IMR-90 (cell line): ENCODE data around the gene SEPTIN5. TPM values are rescaled to one million over a fixed set of nuclear protein-coding genes. Genes with fewer than 3 reads are reported as not detected.

Experiments
- ATAC-seq: fragments of 200-7000 bp; cut with Tn5 transposase; 2 replicates; pipeline ENCODE4 v1.9.1; 2020; ENCODE audit warnings: low read depth, mild to moderate bottlenecking, moderate library complexity
- BruUV-seq: library from RNA; stranded (reverse); fragments of 400-500 nt; replicated peaks from 2 replicates; lab custom pipeline; 2021; lab: Mats Ljungman, UMichigan
- CTCF ChIA-PET: fragments of 300-600 bp; formaldehyde crosslinking; extraction: SDS; loops from one replicate; lab custom pipeline; 2021; ENCODE audit warnings: antibody characterized with exemption; lab: Yijun Ruan, JAX
- POLR2A ChIA-PET: fragments of 300-600 bp; sonication (Branson Sonifier 250); formaldehyde crosslinking; loops from one replicate; lab custom pipeline; 2022; ENCODE audit warnings: antibody characterized with exemption; ENCODE audit not compliant: unreplicated experiment; lab: Charles Lee
- DNase-seq: peaks from one replicate; pipeline ENCODE4 v3.0.0; 2013
- H2AFZ ChIP-seq: replicated peaks from 2 replicates; pipeline ENCODE3; 2013; ENCODE audit warnings: low read length, mild to moderate bottlenecking; ENCODE audit not compliant: poor library complexity
- H2AK5ac ChIP-seq: 2 replicates; pipeline ENCODE4 v1.6.1; 2013; ENCODE audit warnings: low read depth, low read length, inconsistent platforms
- H2AK9ac ChIP-seq: replicated peaks from 2 replicates; pipeline ENCODE3; 2013; ENCODE audit warnings: mild to moderate bottlenecking, low read depth, low read length, moderate library complexity; ENCODE audit not compliant: poor library complexity
- H2BK120ac ChIP-seq: 2 replicates; pipeline ENCODE4 v1.6.1; 2013; ENCODE audit warnings: low read depth, low read length, inconsistent platforms
- H2BK15ac ChIP-seq: 3 replicates; pipeline ENCODE4 v1.6.1; 2013; ENCODE audit warnings: low read depth, low read length, inconsistent platforms
- H2BK20ac ChIP-seq: 2 replicates; pipeline ENCODE4 v1.6.1; 2013; ENCODE audit warnings: low read depth, mild to moderate bottlenecking, inconsistent platforms, low read length, moderate library complexity
- H2BK5ac ChIP-seq: 2 replicates; pipeline ENCODE4 v1.6.1; 2013; ENCODE audit warnings: mild to moderate bottlenecking, low read depth, low read length, inconsistent platforms; ENCODE audit not compliant: poor library complexity, severe bottlenecking
- H3K14ac ChIP-seq: replicated peaks from 2 replicates; pipeline ENCODE4 v1.6.1; 2013; ENCODE audit warnings: low read depth, low read length, inconsistent platforms
- H3K18ac ChIP-seq: 2 replicates; pipeline ENCODE4 v1.6.1; 2013; ENCODE audit warnings: low read depth, low read length, control low read depth
- H3K23ac ChIP-seq: 2 replicates; pipeline ENCODE4 v1.6.1; 2013; ENCODE audit warnings: low read depth, low read length, inconsistent platforms
- H3K27ac ChIP-seq: 2 replicates; pipeline ENCODE4 v1.5.1; 2013; ENCODE audit warnings: mild to moderate bottlenecking, control low read depth, low read length; ENCODE audit not compliant: insufficient read depth
- H3K27me3 ChIP-seq: 2 replicates; pipeline ENCODE4 v1.6.1; 2013; ENCODE audit warnings: low read length; ENCODE audit not compliant: control insufficient read depth, insufficient read depth
- H3K36me3 ChIP-seq: 2 replicates; pipeline ENCODE4 v1.6.1; 2013; ENCODE audit warnings: low read length, mixed read lengths; ENCODE audit not compliant: control insufficient read depth, insufficient read depth
- H3K4ac ChIP-seq: 2 replicates; pipeline ENCODE4 v1.6.1; 2013; ENCODE audit warnings: low read depth, low read length, inconsistent platforms
- H3K4me1 ChIP-seq: 2 replicates; pipeline ENCODE4 v1.6.1; 2013; ENCODE audit warnings: low read length, mixed read lengths; ENCODE audit not compliant: control insufficient read depth, insufficient read depth
- H3K4me2 ChIP-seq: 2 replicates; pipeline ENCODE4 v1.6.1; 2013; ENCODE audit warnings: low read depth, mild to moderate bottlenecking, control low read depth, low read length, moderate library complexity
- H3K4me3 ChIP-seq: 2 replicates; pipeline ENCODE4 v1.5.1; 2013; ENCODE audit warnings: low read depth, mild to moderate bottlenecking, control low read depth, low read length, moderate library complexity; ENCODE audit not compliant: insufficient read depth
- H3K56ac ChIP-seq: 2 replicates; pipeline ENCODE4 v1.6.1; 2013; ENCODE audit warnings: low read length, inconsistent platforms; ENCODE audit not compliant: insufficient read depth; ENCODE audit errors: extremely low read depth
- H3K79me1 ChIP-seq, 2 experiments: 2 replicates each; pipeline ENCODE4 v1.6.1; 2013; ENCODE audit warnings: low read length in 2 of 2, inconsistent platforms in 1 of 2, low read depth in 1 of 2
- H3K9ac ChIP-seq: 2 replicates; pipeline ENCODE4 v1.6.1; 2013; ENCODE audit warnings: low read depth, low read length, control low read depth
- H3K9me1 ChIP-seq: 2 replicates; pipeline ENCODE4 v1.6.1; 2013; ENCODE audit warnings: low read length, inconsistent platforms; ENCODE audit not compliant: insufficient read depth
- H3K9me3 ChIP-seq: 2 replicates; pipeline ENCODE4 v1.6.1; 2013; ENCODE audit warnings: low read length; ENCODE audit not compliant: control insufficient read depth, insufficient read depth
- H4K20me1 ChIP-seq: 2 replicates; pipeline ENCODE4 v1.6.1; 2013; ENCODE audit warnings: low read length, inconsistent platforms; ENCODE audit not compliant: insufficient read depth
- H4K5ac ChIP-seq: 2 replicates; pipeline ENCODE4 v1.6.1; 2013; ENCODE audit warnings: mild to moderate bottlenecking, low read depth, low read length, control low read depth
- H4K8ac ChIP-seq, 2 experiments: 2 replicates each; pipeline ENCODE4 v1.6.1; 2013; ENCODE audit warnings: low read depth in 2 of 2, low read length in 2 of 2, control low read depth in 1 of 2, inconsistent platforms in 1 of 2
- H4K91ac ChIP-seq: 2 replicates; pipeline ENCODE4 v1.6.1; 2013; ENCODE audit warnings: low read depth, low read length, inconsistent platforms; ENCODE audit not compliant: insufficient read depth
- BHLHE40 ChIP-seq: fragments of 150-350 bp; IDR thresholded peaks from 2 replicates; pipeline ENCODE4 v1.6.1; 2016; ENCODE audit warnings: mild to moderate bottlenecking, low read depth, low read length
- CEBPB ChIP-seq: IDR thresholded peaks from 2 replicates; pipeline ENCODE4 v1.6.1; 2012; ENCODE audit warnings: low read depth, low read length, improper control_type of control experiment
- CHD1 ChIP-seq: IDR thresholded peaks from 2 replicates; pipeline ENCODE4 v1.6.1; 2012; ENCODE audit warnings: low read depth, low read length, improper control_type of control experiment
- ELK1 ChIP-seq: fragments of 150-350 bp; IDR thresholded peaks from 2 replicates; pipeline ENCODE4 v1.6.1; 2016; ENCODE audit warnings: low read depth, mild to moderate bottlenecking, low read length, moderate library complexity, borderline replicate concordance
- FOS ChIP-seq: fragments of 150-350 bp; IDR thresholded peaks from 2 replicates; pipeline ENCODE4 v1.6.1; 2016; ENCODE audit warnings: low read depth, low read length
- MAFK ChIP-seq: IDR thresholded peaks from 2 replicates; pipeline ENCODE4 v1.6.1; 2012; ENCODE audit warnings: low read depth, low read length, improper control_type of control experiment
- MAZ ChIP-seq: IDR thresholded peaks from 2 replicates; pipeline ENCODE4 v1.6.1; 2012; ENCODE audit warnings: low read depth, mild to moderate bottlenecking, low read length, improper control_type of control experiment, moderate library complexity, borderline replicate concordance
- MXI1 ChIP-seq: IDR thresholded peaks from 2 replicates; pipeline ENCODE4 v1.6.1; 2012; ENCODE audit warnings: low read depth, mild to moderate bottlenecking, low read length, moderate library complexity, borderline replicate concordance
- NFE2L2 ChIP-seq: fragments of 150-350 bp; IDR thresholded peaks from 2 replicates; pipeline ENCODE4 v1.6.1; 2016; ENCODE audit warnings: low read depth, mild to moderate bottlenecking, low read length
- POLR2A ChIP-seq: IDR thresholded peaks from 2 replicates; pipeline ENCODE4 v1.6.1; 2012; ENCODE audit warnings: mild to moderate bottlenecking, low read depth, low read length
- RAD21 ChIP-seq: IDR thresholded peaks from 2 replicates; pipeline ENCODE4 v1.6.1; 2012; ENCODE audit warnings: low read length, improper control_type of control experiment
- RCOR1 ChIP-seq: IDR thresholded peaks from 2 replicates; pipeline ENCODE4 v1.6.1; 2012; ENCODE audit warnings: mild to moderate bottlenecking, low read length, improper control_type of control experiment; ENCODE audit not compliant: insufficient replicate concordance
- RFX5 ChIP-seq: IDR thresholded peaks from 2 replicates; pipeline ENCODE4 v1.8.0; 2012; ENCODE audit warnings: low read depth, mild to moderate bottlenecking, low read length, moderate library complexity
- SMC3 ChIP-seq: fragments of 150-350 bp; IDR thresholded peaks from 2 replicates; pipeline ENCODE4 v1.6.1; 2016; ENCODE audit warnings: low read depth, mild to moderate bottlenecking, antibody characterized with exemption, low read length, moderate library complexity
- USF2 ChIP-seq: fragments of 150-350 bp; IDR thresholded peaks from 2 replicates; pipeline ENCODE4 v1.6.1; 2017; ENCODE audit warnings: mild to moderate bottlenecking, antibody characterized with exemption, low read length, low read depth
- WGBS, 2 experiments: methylation state at CpG; one replicate each; pipeline versions ENCODE4 v1.1.5 to v1.1.7; 2013; ENCODE audit warnings: missing lambda C conversion rate in 2 of 2; ENCODE audit not compliant: insufficient read length in 1 of 2; ENCODE audit errors: extremely low coverage in 2 of 2; 5-methylcytosine and 5-hydroxymethylcytosine counted together
- dilution Hi-C: fragments of 300-500 bp; cut with HindIII; formaldehyde crosslinking; loops from one replicate; pipeline ENCODE4 v1.14.3; 2018; ENCODE audit warnings: low sequenced_read_pairs; ENCODE audit not compliant: unreplicated experiment
- in situ Hi-C: fragments of 300-500 bp; cut with MboI; formaldehyde crosslinking; loops from 3 replicates; pipeline ENCODE4 v1.14.3; 2019; ENCODE audit warnings: low sequenced_read_pairs, inconsistent platforms, mixed read lengths
- intact Hi-C: fragments of 100-400 bp; cut with micrococcal nuclease; formaldehyde crosslinking; loops from 2 replicates; pipeline ENCODE4 v1.10.0; 2022
- polyA plus RNA-seq, 3 experiments: library from polyadenylated mRNA; depleted of rRNA; stranded (reverse); fragments of >200 nt; gene quantifications; 2 replicates each; pipeline ENCODE4 v1.2.3, GENCODE V29; 2012; ENCODE audit warnings: low replicate concordance in 1 of 3
- total RNA-seq: library from RNA; depleted of rRNA; stranded (reverse); fragments of >200 nt; gene quantifications from 2 replicates; pipeline ENCODE4 v1.2.3, GENCODE V29; 2012

The SEPTIN5 gene
- total and polyA plus RNA-seq, 2 of the 4 experiments (the other 2 are of a cell fraction): 16.8 to 20.7 TPM

- no peaks in the 10 kb centered on the region for H3K36me3 ChIP-seq
- H3K4me2 ChIP-seq: peak overlapping the region; percentile 70
- no peak overlapping the region for H3K18ac ChIP-seq
- WGBS, 2 experiments: 6% methylated on average over 16 of the region's 48 CpGs; no CpG with 5 or more reads in 1 of the 2 experiments
- no peaks in the 10 kb centered on the region for H3K79me1 ChIP-seq
- CTCF ChIA-PET: interaction anchor here (0.5 to 2.0 kb wide), 24 partner anchors 9 to 228 kb away, joined by 3 to 27 read pairs (median 4); no protein-coding TSS in a partner anchor
- BruUV-seq: no TSS peak
- in situ Hi-C loops (loop anchor here (5.0 kb wide), 1 partner anchor 181 kb away; no protein-coding TSS in a partner anchor), intact Hi-C loops (loop anchor here (1.0 to 5.0 kb wide), 3 partner anchors 121 to 281 kb away; partner anchors contain the start of genes GNB1L and RTL10), dilution Hi-C loops (no loop called here)
- H3K4ac ChIP-seq: peak overlapping the region; percentile 71
- H3K27me3 ChIP-seq: peaks cover 12% of the 10 kb centered on the region; the same call in 1 of the 2 replicates
- no peaks in the 10 kb centered on the region for H3K9me3 ChIP-seq
- peak overlapping the region; percentile 47 for H2BK120ac ChIP-seq
- H2BK20ac ChIP-seq: peak overlapping the region; percentile 8; the same call in 1 of the 2 replicates
- DNase-seq: peak; percentile 67
- peak overlapping the region; percentile 96 for H2AFZ ChIP-seq
- no peak overlapping the region for H2BK5ac ChIP-seq
- peak overlapping the region; percentile 28 for H3K9ac ChIP-seq
- no peaks in the 10 kb centered on the region for H4K20me1 ChIP-seq
- POLR2A ChIA-PET: interaction anchor here (0.5 kb wide), 1 partner anchor 167 kb away, joined by 4 read pairs; no protein-coding TSS in a partner anchor
- peak overlapping the region; percentile 6; the same call in 1 of the 2 replicates for H2AK5ac ChIP-seq
- H2AK9ac ChIP-seq: peak overlapping the region; percentile 92
- H3K9me1 ChIP-seq: no peaks in the 10 kb centered on the region
- no peak overlapping the region; the same call in 2 of the 3 replicates for H2BK15ac ChIP-seq
- no peak overlapping the region for H3K27ac ChIP-seq
- no peak overlapping the region for H3K56ac ChIP-seq
- peak overlapping the region; percentile 29 to 95 for H4K8ac ChIP-seq
- peak overlapping the region; percentile 37 for H3K4me3 ChIP-seq
- H4K5ac ChIP-seq: peak overlapping the region; percentile 45
- ATAC-seq: peak; percentile 97
- H3K14ac ChIP-seq: peak overlapping the region; percentile 43
- H3K4me1 ChIP-seq: no peaks in the 10 kb centered on the region; the same call in none of the 2 replicates
- peak overlapping the region; percentile 72 for H4K91ac ChIP-seq
- no peak overlapping the region for H3K23ac ChIP-seq
- TF ChIP-seq POLR2A: no peak; the same call in 1 of the 2 replicates
- no peak for TF ChIP-seq BHLHE40
- no peak for TF ChIP-seq RCOR1
- TF ChIP-seq FOS: no peak
- peak; percentile 82; the same call in 1 of the 2 replicates for TF ChIP-seq MAZ
- peak; percentile 99 for TF ChIP-seq SMC3
- TF ChIP-seq ELK1: no peak
- TF ChIP-seq NFE2L2: no peak
- TF ChIP-seq RFX5: no peak
- TF ChIP-seq CHD1: no peak; the same call in 1 of the 2 replicates
- TF ChIP-seq MAFK: no peak
- TF ChIP-seq CEBPB: no peak
- TF ChIP-seq RAD21: peak; percentile 98
- no peak for TF ChIP-seq USF2
- TF ChIP-seq MXI1: no peak
These were observed 16.5 kb downstream of the SEPTIN5 start for GRCh38 chr22:19730655-19731360.
